ENCODE measurements around the gene SYT1.

The SYT1 gene

DNA sequence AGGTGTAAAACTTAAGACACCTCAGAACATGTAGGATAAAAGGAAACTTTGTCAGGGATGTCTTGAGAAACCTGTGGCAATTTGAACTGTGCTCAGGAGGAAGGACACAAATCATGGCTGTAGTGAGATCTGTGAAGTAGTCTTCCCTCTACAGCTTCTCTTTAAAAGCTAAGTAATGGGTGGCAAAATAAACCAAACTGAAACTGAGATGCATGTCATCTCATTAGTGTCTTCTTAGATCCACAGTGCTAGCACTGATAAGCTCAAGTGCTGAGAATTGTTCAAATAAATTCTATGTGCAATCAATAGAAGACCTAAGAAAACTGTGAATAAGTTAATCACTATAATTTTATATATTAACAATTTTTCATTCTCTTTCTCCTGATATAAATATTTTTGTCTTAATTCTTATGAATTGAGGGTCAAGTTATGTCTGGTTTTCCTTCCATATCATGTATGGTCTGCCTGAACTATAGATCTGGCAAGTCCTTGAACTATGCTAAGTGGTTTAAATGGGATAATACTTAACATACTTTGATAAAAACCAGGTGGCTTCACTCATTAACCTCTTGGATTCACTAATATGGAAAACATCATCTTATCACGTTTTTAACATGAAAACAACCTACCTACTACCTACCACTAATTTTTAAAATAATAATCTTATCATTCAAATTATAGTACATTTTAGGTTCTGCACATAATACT lies 27.2 kb downstream of the SYT1 start:
- no peak for DNase-seq (ENCODE audit: low read depth in 4 of 4, low spot score in 1 of 4)

DNA sequence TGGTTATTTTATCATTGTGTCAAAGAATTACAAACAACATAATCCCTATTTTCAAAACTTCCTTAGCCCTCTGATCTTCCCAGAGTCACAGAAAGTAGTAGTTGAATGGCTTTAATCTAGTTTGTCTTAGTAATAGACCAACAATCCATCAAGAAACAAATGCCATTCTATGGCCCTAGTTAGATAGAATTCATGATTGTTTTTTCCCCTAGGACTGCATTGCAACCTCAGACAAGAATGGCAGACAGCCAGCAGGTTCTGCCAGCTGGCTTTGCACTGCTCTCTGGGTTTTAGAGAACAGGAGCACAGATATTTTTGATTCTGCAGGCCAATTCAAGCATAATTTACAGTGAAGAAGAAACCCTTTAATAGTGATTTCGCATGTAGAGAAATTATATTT lies 33.8 kb downstream of the SYT1 start:
- no peak for DNase-seq (ENCODE audit: low read depth in 4 of 4, low spot score in 1 of 4)

DNA sequence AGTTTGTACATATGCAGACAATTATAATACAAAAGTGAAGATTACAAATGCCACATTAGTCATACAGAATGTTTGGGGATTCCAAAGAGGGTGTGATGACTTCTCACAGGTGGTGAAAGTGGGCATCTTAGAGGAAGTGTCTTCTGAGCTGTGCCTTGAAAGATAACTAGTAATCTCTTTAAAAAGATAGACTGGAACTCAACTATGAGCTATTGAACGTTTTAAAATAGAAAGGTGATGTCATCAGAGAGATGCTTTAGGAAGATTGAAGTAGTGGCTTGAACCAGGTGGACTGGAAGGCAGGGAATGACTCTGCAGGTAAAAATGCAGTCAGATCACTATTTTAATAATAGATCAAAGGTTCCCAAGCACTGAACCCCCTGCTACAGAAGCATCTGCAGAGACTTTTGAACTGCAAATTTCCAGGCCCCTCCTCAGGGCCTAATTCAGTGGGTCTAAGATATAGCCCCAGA lies 50.3 kb downstream of the SYT1 start:
- no peak for DNase-seq (ENCODE audit: low read depth in 4 of 4, low spot score in 1 of 4)

DNA sequence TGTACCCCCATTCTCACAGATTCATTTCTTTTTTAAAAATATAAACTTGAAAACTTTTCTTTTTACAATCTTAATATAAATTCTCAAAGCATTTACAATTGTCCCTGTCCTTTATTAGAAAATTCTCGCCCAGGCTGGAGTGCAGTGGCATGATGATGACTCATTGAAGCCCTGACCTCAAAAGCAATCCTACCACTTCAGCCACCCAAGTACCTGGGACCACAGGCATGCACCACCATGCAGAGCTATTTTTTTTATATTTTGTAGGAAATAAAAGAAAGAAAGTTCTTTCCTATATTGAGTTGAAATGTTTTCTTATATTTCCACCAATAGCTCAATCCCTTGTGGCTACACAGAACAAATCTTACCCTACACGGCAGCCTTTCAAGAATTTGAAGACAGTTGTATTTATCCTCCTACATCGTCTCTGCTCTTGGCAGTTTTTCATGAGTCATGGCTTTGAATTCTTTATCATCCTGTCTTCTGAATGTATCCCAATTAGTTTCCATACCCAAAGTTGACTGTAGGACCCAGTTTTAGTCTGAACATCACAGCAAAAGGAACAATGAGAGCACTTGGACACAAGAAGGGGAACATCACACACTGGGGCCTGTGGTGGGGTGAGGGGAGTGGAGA lies 52.4 kb downstream of the SYT1 start:
- DNase-seq (ENCODE audit: low read depth in 4 of 4, low spot score in 1 of 4), result no peak

DNA sequence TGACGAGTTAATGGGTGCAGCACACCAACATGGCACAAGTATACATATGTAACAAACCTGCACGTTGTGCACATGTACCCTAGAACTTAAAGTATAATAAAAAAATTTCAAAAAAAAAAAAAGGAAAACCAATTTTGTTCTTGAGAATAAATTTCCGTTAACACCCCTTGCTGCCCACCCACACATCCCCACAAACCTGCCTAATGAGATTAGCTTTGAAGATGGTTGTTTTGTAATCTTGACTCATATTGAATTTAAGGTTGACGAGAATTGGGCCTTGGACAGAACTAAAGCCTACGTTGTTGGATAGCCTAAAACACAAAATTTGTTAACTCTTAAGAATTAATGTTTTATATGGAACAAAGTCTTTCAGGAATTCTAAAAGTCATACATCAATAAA lies 52.9 kb downstream of the SYT1 start:
- DNase-seq (ENCODE audit: low read depth in 4 of 4, low spot score in 1 of 4), result no peak

DNA sequence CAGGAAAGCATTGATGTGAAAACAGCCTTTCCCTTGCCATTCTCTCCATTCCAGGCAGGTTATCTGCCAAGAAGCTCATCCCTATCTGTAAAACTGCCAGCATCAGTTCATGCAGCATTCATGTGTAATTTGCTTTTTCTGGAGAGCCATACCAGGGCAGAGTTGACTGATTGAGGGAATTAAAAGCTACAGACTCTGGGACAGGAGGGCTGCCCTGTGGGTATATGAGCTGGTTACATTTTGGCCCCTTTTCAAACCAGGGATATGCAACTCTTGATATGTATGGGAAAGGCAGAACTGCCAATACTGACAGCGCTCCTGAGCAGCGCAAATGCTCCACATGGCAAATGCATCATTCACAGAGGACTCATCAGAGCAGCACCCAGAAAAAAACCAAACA lies 53.7 kb downstream of the SYT1 start:
- no peak for DNase-seq (ENCODE audit: low read depth in 4 of 4, low spot score in 1 of 4)

DNA sequence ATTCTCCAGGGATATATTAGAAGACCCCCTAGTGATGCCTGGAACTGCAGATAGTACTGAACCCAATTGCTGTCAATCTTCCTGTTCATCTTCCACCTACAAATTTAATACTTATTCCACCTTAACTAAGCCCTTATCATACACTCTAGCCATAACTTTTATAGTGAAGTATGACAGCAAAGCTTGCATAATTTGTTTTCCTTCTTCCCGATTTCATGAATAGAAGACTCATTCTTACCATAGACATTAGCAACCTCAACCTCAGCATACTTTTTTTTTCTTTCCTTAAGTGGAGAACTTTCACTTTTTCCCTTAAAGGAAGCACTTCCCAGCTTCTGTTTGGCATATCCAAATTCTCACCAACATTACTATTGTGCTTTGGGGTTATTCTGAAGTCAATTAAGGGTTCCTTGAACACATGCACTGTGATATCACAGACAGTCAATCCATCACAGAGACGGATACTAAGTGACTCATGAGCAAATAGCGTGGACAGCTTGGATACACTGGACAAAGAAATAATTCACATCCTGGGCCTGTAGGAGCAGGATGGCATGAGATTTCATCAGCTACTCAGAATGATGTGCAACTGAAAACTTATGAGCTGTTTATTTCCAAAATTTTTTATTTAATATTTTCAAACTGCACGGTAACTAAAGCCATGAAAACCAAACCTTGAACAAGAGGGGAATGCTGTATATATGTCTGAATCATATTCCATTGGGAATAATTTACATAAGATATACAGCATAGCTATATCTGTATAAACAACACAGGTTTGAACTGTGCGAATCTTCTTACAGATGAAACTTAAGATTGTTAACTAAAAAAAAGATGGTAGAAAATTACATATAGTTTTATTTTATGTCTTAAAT lies 63.9 kb downstream of the SYT1 start:
- DNase-seq (ENCODE audit: low read depth in 4 of 4, low spot score in 1 of 4), result no peak

DNA sequence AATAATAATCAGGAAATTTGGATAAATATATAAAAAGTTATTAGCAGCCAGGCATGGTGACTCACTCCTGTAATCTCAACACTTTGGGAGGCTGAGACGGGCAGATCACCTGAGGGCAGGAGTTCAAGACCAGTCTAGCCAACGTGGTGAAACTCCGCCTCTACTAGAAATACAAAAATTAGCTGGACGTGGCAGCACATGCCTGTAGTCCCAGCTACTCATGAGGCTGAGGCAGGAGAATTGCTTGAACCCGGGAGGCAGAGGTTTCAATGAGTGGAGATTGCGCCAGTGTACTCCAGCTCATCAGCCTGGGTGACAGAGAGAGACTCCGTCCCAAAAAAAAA lies 64.5 kb downstream of the SYT1 start:
- DNase-seq (ENCODE audit: low read depth in 4 of 4, low spot score in 1 of 4), result no peak

DNA sequence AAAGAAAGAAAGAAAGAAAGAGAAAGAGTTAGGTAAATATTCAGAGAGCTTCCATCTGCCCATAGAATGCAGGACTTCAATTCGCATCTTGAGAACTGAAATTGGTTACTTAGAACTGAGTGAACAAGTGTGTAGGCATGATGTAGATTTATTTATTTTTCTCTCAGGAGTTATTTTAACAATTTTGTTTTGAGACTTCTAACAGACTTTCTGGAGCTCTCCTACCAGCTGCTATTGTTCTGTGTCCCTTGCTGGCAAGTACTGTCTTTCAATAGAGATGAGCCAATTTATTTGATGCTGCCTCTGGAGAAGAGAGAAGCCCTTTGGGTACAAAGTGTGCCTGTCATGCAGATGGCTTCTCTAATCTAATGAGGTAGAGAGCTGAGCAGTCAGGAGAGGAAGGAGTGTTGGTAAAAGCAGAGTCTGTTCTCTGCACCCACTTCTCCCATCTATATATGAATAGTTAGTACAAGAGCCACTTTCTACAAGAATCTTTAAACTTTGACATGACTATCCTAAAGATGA lies 67.0 kb downstream of the SYT1 start:
- no peak for DNase-seq (ENCODE audit: low read depth in 4 of 4, low spot score in 1 of 4)

DNA sequence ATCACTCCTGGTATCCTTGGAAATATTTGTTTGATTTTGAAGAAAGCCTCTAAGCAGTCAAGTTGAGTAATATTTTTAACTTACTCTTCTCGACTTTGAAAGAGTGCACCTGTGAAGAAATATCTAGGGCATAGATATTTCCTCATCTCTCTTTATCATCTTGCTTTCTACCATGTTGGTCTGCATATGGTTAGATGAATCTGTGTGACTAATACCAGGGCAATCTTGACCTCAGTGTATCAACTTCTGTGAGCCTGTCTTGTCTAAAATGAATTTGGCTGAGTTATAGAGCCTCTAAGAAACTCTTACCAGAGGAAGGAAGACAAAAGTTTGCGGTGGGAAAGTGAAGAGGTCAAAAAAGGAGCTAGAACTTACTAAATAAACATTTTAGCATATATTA lies 68.4 kb downstream of the SYT1 start:
- no peak for DNase-seq (ENCODE audit: low read depth in 4 of 4, low spot score in 1 of 4)

DNA sequence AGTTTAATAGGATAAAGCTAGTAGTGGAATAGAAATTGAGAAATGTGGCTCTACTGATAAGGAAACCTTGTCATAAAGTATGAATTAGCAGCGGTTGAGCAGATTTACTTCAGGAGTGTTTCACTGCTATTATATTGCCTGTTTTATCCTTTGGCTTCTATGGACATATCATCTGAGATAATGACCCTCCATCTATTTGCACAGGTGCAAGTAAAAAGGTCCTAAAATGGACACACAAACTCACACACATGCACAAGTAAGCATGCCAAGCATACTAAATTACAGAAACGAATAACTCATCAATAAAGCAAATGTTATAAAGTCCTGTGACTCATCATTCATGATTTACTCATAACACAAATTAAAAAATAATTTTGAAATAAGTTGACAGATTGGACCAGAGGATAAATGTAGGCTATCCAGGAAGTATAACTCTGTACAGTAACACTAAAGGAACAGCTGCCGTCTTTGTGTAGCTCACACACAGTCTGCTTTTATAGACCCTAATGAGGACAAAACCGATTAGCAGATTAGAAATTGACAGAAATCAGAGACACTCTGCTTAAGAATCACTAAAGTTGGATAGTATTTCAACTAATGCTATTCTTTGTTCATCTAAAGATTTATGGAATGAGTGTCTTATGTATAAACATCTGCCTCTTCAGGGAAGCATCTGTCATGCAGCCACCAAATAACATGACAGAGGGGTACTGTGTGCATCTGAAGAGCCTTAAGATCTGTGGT lies 73.9 kb downstream of the SYT1 start:
- DNase-seq (ENCODE audit: low read depth in 4 of 4, low spot score in 1 of 4), result no peak

DNA sequence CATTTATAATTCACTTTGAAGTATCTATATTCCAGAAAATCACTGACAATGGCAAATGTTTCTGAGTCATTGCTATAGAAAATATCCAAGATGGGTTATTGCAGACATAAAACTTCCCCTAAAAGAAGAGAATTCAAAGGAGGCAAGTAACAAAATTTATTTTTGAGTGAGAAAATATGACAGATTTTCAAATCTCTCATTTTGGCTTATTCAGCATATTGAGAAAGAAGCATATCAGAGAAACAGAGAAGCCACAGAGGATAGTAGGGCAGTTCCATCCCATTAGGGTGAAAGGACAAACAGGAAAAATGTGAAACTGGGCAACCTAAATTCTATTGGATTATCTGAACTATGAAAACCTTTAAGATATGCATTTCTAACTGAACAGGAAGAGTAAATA lies 85.0 kb downstream of the SYT1 start:
- no peak for DNase-seq (ENCODE audit: low read depth in 4 of 4, low spot score in 1 of 4)

DNA sequence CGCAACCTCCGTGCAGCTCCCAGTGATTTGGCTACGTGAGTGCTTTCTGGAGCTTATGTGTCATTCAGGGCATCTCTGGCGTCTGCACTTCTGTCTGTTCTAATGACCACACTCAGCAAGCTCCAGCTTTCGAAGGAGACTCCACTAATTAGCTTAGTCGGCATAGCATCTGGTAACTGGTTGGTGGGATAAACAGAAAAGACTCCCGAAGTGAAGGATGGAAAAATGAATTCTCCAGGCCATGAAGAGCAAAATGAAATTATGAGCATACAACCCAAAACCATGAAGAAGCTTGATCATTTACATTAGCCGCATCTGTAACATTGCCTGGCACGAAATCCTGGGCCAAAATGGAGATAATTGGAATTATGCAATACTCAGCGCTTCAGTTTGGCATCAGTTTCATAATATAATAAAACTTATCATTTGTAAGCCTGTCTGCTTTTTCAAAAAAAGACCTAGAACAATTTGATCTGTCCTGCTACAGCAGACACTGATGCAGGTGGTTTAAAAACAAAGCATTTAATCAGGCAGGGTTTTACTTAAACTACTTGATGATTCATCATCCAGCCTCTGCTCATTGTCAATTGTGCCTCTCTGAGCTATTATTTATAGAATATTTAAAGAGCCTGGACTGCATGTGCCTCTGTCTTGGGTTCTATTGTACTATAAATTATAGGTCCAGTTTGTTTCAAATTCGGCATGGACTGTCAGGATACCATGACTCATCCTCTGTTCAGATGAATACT lies 87.4 kb downstream of the SYT1 start:
- DNase-seq (ENCODE audit: low read depth in 4 of 4, low spot score in 1 of 4), result no peak

DNA sequence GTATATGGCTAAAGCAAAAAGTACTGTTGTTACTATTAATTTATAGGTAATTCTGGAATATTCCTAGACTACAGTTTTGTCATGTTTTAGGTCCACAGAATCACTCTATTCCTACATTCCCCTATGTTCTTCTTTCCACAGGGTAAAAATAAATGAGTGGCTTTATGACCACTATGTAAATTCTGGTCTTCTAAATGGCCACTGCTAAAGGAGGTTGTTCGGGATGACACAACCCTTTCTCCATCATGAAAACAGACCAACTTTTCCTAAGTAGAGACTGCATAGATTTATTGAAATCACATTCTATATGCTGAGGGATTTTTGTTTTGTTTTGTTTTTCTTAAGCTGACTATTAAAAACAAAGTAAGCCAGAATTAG lies 88.0 kb downstream of the SYT1 start:
- DNase-seq (ENCODE audit: low read depth in 4 of 4, low spot score in 1 of 4), result no peak

DNA sequence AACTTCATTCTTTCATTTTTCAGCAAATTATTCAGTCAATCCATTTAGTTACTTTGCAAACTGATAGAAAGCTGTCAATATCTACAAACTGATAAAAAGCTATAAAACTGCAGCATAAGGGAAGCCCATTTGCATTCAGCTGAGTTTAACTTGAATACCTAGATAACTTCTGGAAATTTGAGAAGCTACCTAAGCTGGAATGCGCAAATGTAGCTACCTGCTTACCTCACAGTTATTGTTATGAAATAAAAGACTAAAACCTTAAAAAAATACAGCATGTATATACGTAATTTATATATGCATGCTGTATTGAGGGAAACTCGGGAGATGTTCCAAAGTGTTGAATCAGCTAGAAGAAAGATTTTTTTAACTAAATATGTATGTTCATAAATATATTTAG lies 94.4 kb downstream of the SYT1 start:
- DNase-seq (ENCODE audit: low read depth in 4 of 4, low spot score in 1 of 4), result no peak

DNA sequence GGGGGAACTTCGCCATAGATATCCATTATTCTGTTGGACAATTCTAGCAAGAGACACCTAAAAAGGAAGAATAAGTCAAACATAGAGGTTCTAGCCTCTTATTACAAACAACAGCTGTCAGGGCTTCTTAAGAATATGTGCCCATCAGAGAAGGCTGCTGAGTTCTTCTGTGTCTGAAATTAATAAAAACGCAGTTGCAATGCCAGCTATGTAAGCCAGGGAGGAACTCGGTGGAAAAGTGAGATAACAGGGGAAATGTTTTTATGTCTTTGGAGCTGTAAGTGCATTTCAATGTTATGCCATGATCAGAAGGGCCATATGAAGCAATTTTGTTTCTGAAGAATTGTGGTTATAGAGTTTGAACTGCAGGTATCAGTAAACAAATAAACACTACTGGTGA lies 95.0 kb downstream of the SYT1 start:
- DNase-seq (ENCODE audit: low read depth in 4 of 4, low spot score in 1 of 4), result no peak

DNA sequence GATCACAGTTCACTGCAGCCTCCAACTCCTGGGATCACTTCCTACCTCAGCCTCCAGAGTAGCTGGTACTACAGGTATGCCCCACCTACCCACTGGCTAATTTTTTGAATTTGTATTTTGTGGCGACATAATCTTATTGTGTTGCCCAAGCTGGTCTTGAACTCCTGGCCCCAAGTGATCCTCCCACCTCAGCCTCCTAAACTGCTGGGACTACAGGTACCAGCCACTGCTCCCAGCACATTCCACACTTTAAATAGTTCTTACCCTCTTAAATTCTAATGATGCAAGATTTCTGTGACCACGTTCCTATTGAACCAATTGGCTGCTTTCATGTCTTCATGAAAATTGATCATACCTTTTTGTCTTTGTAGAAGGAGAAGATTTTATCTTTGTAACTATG lies 96.6 kb downstream of the SYT1 start:
- no peak for DNase-seq (ENCODE audit: low read depth in 4 of 4, low spot score in 1 of 4)

DNA sequence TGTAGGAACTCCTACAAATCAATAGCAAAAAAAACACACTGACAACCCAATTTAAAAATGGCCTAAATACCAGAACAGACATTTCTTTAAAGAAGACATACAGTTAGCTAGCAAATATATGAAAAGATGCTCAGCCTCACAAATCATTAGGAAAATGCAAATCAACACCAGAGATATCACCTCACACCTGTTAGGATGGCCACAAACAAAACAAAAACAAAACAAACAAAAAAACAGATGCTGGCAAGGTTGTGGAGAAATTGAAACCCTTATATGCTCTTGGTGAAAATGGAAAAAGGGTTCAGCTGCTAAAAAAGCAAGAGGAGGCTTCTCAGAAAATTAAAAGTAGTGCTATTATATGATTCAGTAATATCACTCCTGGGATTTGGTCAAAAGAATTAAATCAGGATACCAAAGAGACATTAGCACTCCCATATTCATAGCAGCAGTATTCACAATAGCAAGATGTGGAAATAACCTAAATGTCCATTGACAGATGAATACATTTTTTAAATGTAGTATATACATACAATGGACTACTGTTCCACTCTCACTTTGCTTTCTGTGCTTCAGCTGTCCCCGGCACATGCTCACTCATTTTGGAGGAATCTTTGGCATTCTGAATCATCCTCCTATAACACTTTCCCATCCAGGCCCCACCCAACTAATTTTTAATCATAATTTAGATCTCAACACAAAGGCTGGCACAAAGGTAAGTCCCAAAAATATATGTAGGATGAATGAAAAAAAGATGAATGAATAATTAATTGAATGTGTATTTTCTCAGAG lies 99.1 kb downstream of the SYT1 start:
- DNase-seq (ENCODE audit: low read depth in 4 of 4, low spot score in 1 of 4), result no peak

DNA sequence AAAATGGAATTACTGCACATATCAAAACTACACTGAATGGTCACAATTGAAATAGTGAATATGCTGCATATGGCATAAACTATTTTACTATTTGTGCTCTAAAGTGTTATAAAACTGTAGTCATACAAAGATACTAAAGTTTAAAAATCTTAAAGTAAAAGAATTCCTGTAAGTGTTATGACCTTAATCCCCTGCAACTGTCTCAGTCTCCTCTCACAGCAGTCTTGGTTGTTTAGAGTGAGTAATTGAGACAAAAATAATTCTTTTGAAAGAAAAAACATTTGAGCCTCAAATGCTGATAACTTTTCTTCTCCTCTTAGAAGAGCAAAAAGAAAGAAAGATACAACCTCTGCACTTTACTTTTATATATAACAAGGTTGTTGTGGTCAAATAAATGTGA lies 99.9 kb downstream of the SYT1 start:
- no peak for DNase-seq (ENCODE audit: low read depth in 4 of 4, low spot score in 1 of 4)

DNA sequence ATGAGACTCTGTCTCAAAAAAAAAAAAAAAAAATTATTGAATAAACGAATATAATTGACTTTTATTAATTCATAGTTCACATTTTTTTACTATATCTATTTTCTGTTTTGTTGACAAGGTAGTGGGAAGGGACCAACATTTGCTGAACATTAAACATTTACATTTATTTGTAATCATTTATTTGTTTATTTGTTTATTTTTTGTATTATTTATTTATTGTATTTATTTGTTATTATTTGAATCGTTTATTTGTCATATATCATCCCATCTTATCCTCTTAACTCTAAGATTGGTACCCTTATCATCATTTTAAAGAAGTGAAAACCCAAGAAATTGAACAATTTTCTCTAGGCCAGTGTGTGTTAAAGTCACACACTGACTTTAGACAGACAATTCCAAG lies 101.5 kb downstream of the SYT1 start:
- DNase-seq (ENCODE audit: low read depth in 4 of 4, low spot score in 1 of 4), result no peak
